ENCODE data around the gene SPATS2L.

SPATS2L gene

DNA sequence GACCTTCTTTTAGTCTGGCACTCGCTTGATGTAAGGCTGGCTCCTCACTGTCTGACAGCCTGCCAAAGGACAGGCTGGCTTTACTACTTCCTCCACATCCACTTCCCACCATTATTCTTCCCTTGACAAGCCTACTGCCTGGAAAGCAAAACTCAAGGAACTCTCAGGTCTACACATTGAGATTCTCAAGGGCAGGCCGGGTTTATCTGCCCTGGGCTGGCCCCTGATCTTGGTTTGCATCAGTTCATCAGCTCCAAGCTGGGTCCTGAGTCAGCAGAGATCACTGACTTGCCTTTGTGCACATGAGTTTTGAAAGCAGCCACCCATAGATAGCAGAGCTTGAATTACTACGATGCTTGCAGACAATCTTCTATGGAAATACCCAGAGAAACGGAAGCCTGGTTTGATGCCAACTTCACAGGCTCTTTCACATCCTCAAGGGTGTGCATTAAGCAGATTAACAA, 149.5 kb downstream of the SPATS2L start:
- Histone ChIP-seq H3K36me3 (ENCODE audit: control insufficient read depth, insufficient read depth, low read length) (no peaks in the 10 kb centered on the region), H3K27me3 (replicated peaks; ENCODE audit: control insufficient read depth, insufficient read depth, low read length) (no peaks in the 10 kb centered on the region), H3K4me3 (replicated peaks; ENCODE audit: low read depth, low read length) (no peak overlapping the region)
- peak; percentile 42 for DNase-seq (ENCODE audit: extremely low read depth, insufficient read length)
- TF ChIP-seq CTCF (IDR thresholded peaks at IDR 0.05; ENCODE audit: insufficient read depth, low read length, poor library complexity, severe bottlenecking): no peak

GRCh38 chr2:200456567-200456966, 150.1 kb downstream of the SPATS2L start:
- TF ChIP-seq CTCF (IDR thresholded peaks at IDR 0.05; ENCODE audit: insufficient read depth, low read length, poor library complexity, severe bottlenecking): no peak
- Histone ChIP-seq H3K36me3 (ENCODE audit: control insufficient read depth, insufficient read depth, low read length) (no peaks in the 10 kb centered on the region), H3K4me3 (replicated peaks; ENCODE audit: low read depth, low read length) (no peak overlapping the region)

DNA sequence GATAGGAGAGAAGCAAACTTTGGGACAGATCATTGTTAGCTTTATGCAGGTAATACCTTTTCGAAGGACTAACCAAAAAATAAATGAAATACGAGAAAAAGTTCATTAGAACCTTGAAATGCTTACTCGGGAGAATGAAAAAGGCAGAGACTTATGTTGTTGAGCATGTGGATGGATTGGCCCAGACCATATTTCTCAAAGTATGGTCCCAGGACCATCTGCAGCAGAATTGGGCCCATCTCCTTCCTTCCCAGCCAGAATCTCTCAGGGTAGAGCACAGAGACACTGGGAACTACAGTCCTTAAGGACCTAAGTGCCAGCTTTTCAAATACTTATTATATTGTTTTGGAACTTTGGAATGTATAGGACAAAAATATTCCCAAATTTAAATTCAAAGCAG, 152.6 kb downstream of the SPATS2L start:
- Histone ChIP-seq H3K36me3 (ENCODE audit: control insufficient read depth, insufficient read depth, low read length) (no peaks in the 10 kb centered on the region), H3K4me3 (replicated peaks; ENCODE audit: low read depth, low read length) (no peak overlapping the region), H3K27me3 (replicated peaks; ENCODE audit: control insufficient read depth, insufficient read depth, low read length) (no peaks in the 10 kb centered on the region)
- TF ChIP-seq CTCF (IDR thresholded peaks at IDR 0.05; ENCODE audit: insufficient read depth, low read length, poor library complexity, severe bottlenecking): no peak
- DNase-seq (ENCODE audit: extremely low read depth, insufficient read length): no peak

More at GRCh38 chr2:200456567-200456966, 150.1 kb downstream of the SPATS2L start:
- no peak for DNase-seq (ENCODE audit: extremely low read depth, insufficient read length)
- no peaks in the 10 kb centered on the region for H3K27me3 ChIP-seq (replicated peaks; ENCODE audit: control insufficient read depth, insufficient read depth, low read length)

- Histone ChIP-seq H3K4me3 (replicated peaks; ENCODE audit: low read depth, low read length) (no peak overlapping the region), H3K27me3 (replicated peaks; ENCODE audit: control insufficient read depth, insufficient read depth, low read length) (no peaks in the 10 kb centered on the region), H3K36me3 (ENCODE audit: control insufficient read depth, insufficient read depth, low read length) (no peaks in the 10 kb centered on the region; the same call in 1 of the 2 replicates)
- DNase-seq (ENCODE audit: extremely low read depth, insufficient read length): no peak
- no peak for TF ChIP-seq CTCF (IDR thresholded peaks at IDR 0.05; ENCODE audit: insufficient read depth, low read length, poor library complexity, severe bottlenecking)
Measured at GRCh38 chr2:200461846-200462710, 155.6 kb downstream of the SPATS2L start.

- DNase-seq (ENCODE audit: extremely low read depth, insufficient read length): no peak
- Histone ChIP-seq H3K4me3 (replicated peaks; ENCODE audit: low read depth, low read length) (no peak overlapping the region), H3K27me3 (replicated peaks; ENCODE audit: control insufficient read depth, insufficient read depth, low read length) (no peaks in the 10 kb centered on the region), H3K36me3 (ENCODE audit: control insufficient read depth, insufficient read depth, low read length) (no peaks in the 10 kb centered on the region; the same call in 1 of the 2 replicates)
- TF ChIP-seq CTCF (IDR thresholded peaks at IDR 0.05; ENCODE audit: insufficient read depth, low read length, poor library complexity, severe bottlenecking): no peak
Measured at GRCh38 chr2:200463452-200463851, 157.0 kb downstream of the SPATS2L start.

All from GM06990 (cell line).